GM21526 (cell line): Measurements from ENCODE around the gene FOXD2.

ENCODE experiments used
- ATAC-seq: cut with Tn5 transposase; IDR thresholded peaks from one replicate; pipeline ENCODE4 v1.9.1; 2021; ENCODE audit warnings: moderate library complexity; ENCODE audit not compliant: unreplicated experiment, low FRiP score

Gene FOXD2

DNA sequence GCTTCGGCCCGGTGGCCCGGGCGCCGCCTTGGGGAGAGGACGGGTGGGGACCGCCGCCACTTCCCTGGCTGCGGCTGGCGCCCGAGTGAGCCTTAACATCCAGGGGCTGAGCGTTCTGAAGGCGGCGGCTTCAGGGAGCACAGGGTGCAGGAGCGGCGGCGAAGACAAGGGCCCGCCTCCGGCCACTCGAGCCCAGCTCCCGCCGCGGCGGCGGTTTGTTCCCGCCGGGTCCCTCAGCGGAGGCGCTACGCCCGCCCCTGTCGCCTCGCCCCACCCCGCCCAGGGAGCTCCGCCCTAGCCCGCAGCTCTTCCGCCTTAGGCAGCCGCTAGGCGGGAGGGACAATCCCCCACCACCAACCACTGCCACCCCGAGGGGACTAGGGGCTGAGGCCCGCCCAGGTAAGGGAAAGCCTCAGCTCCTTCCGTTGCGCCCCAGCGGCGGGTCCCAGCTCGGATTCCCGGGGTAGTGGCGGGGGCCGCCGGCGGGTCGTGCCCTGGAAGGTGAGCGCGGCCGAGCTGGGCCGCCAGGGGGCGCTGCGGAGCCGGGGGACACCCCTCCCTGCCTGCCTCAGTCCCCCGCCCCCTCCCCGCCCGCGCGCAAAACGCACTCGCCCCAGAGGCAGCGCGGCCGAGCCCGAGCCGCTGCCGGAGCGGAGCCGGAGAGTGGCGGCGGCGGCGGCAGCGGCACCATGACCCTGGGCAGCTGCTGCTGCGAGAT, at the start of gene FOXD2:
FOXD2 (plus strand) TSS at position 598 of the 718 bp plus-strand sequence; CDS start at position 690, 92 bp downstream.
- peak; percentile 82 for ATAC-seq

GRCh38 chr1:47388891-47389238, 49.0 kb upstream of the FOXD2 start:
- peak; percentile 79 for ATAC-seq

GRCh38 chr1:47389731-47390130, 48.1 kb upstream of the FOXD2 start:
- no peak for ATAC-seq

DNA sequence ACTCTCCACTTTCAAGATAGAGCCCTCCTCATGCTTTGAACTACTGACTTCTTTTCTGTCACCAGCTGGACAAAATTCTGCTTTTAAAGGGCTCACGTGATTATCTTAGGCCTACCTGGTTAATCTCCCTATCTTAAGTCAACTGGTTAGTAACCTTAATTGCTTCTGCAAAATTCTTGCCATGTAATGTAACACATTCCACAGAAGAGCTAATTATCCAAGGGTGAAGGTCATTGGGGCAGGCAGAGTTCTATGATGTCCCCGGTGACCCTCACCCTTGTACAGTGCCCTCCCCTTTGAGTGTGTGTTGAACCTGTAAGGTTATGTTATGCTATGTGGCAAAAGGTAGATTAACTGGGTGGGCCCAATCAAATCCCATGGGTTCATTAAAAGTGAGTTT, 47.0 kb upstream of the FOXD2 start:
- ATAC-seq, result no peak

GRCh38 chr1:47393141-47393540, 44.7 kb upstream of the FOXD2 start:
- ATAC-seq, result no peak

- no peak for ATAC-seq
Observed at GRCh38 chr1:47395433-47395832, 42.4 kb upstream of the FOXD2 start.

GRCh38 chr1:47396671-47397196, 41.1 kb upstream of the FOXD2 start:
- no peak for ATAC-seq

- ATAC-seq, result no peak
Observed at GRCh38 chr1:47399138-47399845, 38.6 kb upstream of the FOXD2 start.

DNA sequence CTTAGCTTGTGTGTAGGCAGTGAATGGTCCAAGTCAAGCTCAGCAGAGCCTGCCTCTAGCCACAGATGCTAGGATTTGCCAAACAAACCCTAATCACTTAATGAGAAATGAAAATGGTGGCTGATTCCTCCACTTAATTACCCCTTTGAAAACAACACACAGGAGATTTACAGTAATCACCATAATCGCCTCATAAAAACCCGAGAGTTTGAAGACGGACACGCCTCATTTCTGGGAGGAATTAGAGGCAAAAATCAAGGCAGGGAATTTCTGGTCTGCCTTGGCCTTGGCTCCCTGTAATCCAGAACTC, 38.0 kb upstream of the FOXD2 start:
- no peak for ATAC-seq

DNA sequence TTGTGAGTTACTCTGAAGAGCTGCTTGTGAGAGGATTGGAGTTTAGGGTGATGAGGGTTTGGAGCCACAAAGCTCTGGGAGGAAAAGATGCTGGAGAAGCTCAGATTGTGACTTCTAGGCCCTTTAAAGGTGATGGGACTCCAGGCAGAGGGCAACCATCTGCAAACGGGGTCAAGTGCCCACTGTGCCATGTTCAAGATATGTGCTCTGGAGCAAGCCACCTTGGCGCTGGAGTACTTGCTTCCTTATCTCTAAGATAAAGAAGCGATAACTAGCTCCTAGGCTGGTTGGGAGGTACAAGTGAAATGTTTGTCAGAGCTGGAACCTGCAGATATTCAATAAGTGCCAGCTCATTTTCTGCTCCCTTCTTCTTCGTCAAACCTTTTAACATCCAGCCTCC, 36.1 kb upstream of the FOXD2 start:
- ATAC-seq, result no peak

DNA sequence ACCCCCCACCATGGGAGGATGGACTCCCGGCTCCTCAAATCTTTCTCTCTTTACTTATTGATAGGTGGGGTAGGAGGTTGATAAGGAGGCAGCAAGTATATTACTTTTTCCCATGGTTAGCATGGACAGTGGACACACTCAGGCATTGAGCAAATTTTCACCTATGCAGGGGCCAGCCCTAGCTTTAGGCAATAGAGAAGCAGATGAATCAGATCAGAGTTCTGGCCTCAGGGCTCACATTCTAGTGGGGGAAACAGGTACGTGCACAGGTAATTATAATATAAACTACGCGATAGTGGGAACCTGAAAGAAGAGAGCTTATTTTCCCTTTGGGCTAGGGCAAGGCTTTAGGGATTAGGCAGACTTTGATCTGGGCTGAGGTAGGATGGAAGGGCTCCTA, 35.3 kb upstream of the FOXD2 start:
- no peak for ATAC-seq

DNA sequence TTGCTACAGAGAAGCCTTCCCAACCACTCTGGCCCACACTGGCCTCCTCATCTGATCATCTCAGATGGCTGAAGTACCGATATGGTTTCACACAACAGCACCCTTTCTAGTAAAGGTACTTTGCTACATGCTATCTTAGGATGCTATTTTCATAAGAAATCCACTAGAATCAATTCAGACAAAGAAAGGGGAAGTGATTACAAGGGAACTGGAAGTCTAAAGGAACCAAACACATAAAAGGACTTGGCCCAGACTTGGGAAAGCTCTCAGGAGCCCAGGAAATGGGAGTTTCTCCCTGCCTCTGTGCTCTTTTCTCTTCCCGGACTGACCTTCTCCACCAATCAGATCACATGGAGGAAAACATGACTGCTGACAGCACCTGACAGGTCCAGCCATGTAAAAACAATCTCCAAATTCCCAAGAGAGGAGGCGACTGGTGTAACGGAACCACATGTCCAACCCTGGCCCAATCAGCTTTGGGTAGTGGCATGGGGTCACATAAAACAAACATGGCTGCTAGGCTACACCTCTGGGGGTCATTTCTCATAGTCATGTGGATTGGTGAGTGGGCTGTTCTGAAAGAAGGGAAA, 34.4 kb upstream of the FOXD2 start:
- no peak for ATAC-seq

DNA sequence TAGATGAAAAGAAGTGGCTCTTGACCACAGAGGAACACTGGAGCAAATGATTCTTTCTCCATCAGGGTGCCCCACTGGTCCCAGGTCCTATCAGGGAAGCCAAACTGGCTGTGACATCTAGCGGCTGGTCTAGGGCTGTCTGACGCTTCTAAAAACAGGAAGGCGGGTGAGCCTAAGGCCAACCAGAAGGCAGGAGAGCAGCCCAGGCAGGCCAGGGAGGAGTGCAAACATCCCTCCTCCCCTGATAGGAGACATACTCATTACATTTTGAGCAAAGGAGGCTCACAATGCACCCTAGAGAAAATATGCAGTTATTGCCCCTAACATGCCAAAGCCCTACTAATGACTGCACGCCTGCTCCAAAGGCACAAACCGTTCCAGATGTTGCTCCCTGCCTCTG, 32.1 kb upstream of the FOXD2 start:
- ATAC-seq, result no peak

- no peak for ATAC-seq
Observed at GRCh38 chr1:47406966-47407365, 30.9 kb upstream of the FOXD2 start.

GRCh38 chr1:47407481-47407880, 30.4 kb upstream of the FOXD2 start:
- ATAC-seq, result no peak

GRCh38 chr1:47409311-47410067, 28.4 kb upstream of the FOXD2 start:
- ATAC-seq, result no peak

DNA sequence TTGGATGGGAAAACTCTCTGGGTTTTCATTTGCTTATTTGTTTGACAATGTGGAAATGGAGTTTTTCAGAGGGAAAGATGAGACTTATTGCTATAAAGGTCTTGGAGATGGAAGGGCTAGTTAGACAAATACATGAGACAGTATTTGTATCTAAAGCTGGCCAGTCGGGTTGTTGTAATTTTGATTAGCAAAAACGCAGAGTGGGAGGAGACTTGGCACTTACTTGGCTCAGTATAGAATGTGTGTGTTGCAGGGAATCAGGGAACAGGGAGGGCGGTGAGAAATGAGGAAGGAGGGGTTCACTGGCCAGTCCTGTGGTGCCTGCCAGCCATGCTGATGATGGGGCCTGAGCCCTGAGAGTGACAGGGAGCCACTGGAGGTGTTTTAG, 27.8 kb upstream of the FOXD2 start:
- ATAC-seq, result no peak

- no peak for ATAC-seq
Observed at GRCh38 chr1:47411436-47411835, 26.4 kb upstream of the FOXD2 start.

- ATAC-seq, result no peak
Observed at GRCh38 chr1:47412437-47412836, 25.4 kb upstream of the FOXD2 start.

DNA sequence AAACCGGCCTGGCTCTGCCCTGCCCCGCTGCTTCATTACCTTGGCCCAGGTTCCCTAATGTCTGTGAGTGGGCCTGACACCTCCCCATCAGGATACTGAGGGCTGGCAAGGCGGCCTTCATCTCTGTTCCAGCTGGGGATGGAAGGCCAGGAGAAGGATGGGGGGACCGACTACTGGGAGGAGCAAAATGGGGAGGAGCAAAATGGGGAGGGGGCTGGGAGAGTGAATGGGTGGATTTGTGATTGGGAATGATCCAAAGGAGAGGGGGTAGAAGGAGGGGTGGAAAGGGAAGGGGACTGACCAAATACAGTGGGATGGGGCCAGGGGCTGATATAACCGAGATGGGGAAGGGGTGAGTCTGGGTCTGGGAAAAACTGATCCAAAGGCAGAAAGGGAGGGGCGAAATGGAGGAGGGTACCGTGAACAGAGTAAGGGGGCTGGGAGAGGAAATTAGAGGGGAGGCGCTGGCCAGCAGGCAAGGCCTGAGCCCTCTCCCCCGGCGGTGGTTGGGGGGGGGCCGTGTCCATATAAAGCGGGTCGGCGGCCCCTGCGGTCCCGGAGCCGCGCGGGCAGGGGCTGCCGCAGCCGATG, 22.0 kb upstream of the FOXD2 start, which contains the start of gene FOXE3:
FOXE3 (plus strand) TSS at position 558 of the 591 bp plus-strand sequence; CDS start at position 589, 31 bp downstream.
- no peak for ATAC-seq
